ENCODE results near the gene CT45A6.
"Not testable (repeated sequence)": the region's sequence is repeated elsewhere in the genome, so short reads cannot be mapped to it uniquely, and the experiment has no call there.

Gene CT45A6

GRCh38 chrX:135802687-135803086 is at the start of gene CT45A6:
TSS of gene CT45A6 (minus strand) at chrX:135802787. CDS start at chrX:135798993, 3,794 bp downstream.
- DNase-seq = not testable (repeated sequence)

- DNase-seq = not testable (repeated sequence)
These were observed 34.6 kb upstream of the CT45A6 start, which contains the start of gene CT45A7 for GRCh38 chrX:135837180-135837579. TSS of gene CT45A7 (minus strand) at chrX:135837280. CDS start at chrX:135833533, 3,747 bp downstream.

GRCh38 chrX:135819912-135820311 is 17.3 kb upstream of the CT45A6 start, which contains the start of gene CT45A2:
TSS of gene CT45A2 (minus strand) at chrX:135820012. CDS start at chrX:135816265, 3,747 bp downstream.
- not testable (repeated sequence) for DNase-seq

GRCh38 chrX:135785403-135785802 is 17.2 kb downstream of the CT45A6 start, which contains the start of gene CT45A5:
TSS of gene CT45A5 (minus strand) at chrX:135785503. CDS start at chrX:135781729, 3,774 bp downstream.
- not testable (repeated sequence) for DNase-seq

GRCh38 chrX:135768091-135768490 is 34.5 kb downstream of the CT45A6 start, which contains the start of gene CT45A3:
TSS of gene CT45A3 (minus strand) at chrX:135768191. CDS start at chrX:135764444, 3,747 bp downstream.
- DNase-seq = not testable (repeated sequence)

- DNase-seq = not testable (repeated sequence)
These were observed 57.8 kb downstream of the CT45A6 start for GRCh38 chrX:135744739-135745138.

Data from NCI-H1694 (cell line).